Measurements from ENCODE around the gene LPCAT1. TPM values are rescaled to one million over a fixed set of nuclear protein-coding genes. Genes with fewer than 3 reads are reported as not detected.

Gene LPCAT1
- total and polyA plus RNA-seq, 2 of the 13 experiments (the other 11 are each of a cell fraction or from before 2014, with no cell fraction given): 29.8 to 90.6 TPM

GRCh38 chr5:1568201-1568979, 44.6 kb upstream of the LPCAT1 start (continued):
- peak; percentile 82; the same call in 1 of the 2 replicates for TF ChIP-seq FOXK1 (CRISPR knock-in tag; IDR thresholded peaks at IDR 0.05; ENCODE audit: borderline replicate concordance, low read depth)
- peak; percentile 41 for TF ChIP-seq FOXA3 (CRISPR knock-in tag; IDR thresholded peaks at IDR 0.05)
- TF ChIP-seq MEIS1 (CRISPR knock-in tag; IDR thresholded peaks at IDR 0.05; ENCODE audit: borderline replicate concordance): peak; percentile 20; the same call in 1 of the 2 replicates
- peak; percentile 49 for TF ChIP-seq TBX3 (IDR thresholded peaks at IDR 0.05; ENCODE audit: borderline replicate concordance)
- TF ChIP-seq ZNF251 (CRISPR knock-in tag; IDR thresholded peaks at IDR 0.05): no peak
- no peak for TF ChIP-seq ZNF704 (CRISPR knock-in tag; IDR thresholded peaks at IDR 0.05; ENCODE audit: borderline replicate concordance)
- peak; percentile 79 for TF ChIP-seq ZNF430 (CRISPR knock-in tag; IDR thresholded peaks at IDR 0.05)
- TF ChIP-seq RORA (CRISPR knock-in tag; IDR thresholded peaks at IDR 0.05): no peak
- peak; percentile 92 to 98 for TF ChIP-seq MAFK (conservative IDR thresholded peaks at IDR 0.05 in 1 of 2, IDR thresholded peaks at IDR 0.05 in 1 of 2; ENCODE audit: low read length in 2 of 2)
- peak; percentile 53; the same call in 1 of the 2 replicates for TF ChIP-seq SPEN (CRISPR knock-in tag; IDR thresholded peaks at IDR 0.05; ENCODE audit: low read depth)
- no peak for TF ChIP-seq RFXANK (CRISPR knock-in tag; IDR thresholded peaks at IDR 0.05)
- peak; percentile 50; the same call in 1 of the 2 replicates for TF ChIP-seq DMAP1 (CRISPR knock-in tag; IDR thresholded peaks at IDR 0.05)
- peak; percentile 47 for TF ChIP-seq HNF1A (IDR thresholded peaks at IDR 0.05; ENCODE audit: low read depth)
- TF ChIP-seq HNF1A (CRISPR knock-in tag; IDR thresholded peaks at IDR 0.05; ENCODE audit: borderline replicate concordance): peak; percentile 88
- 0 out of 2 replicates have a peak, but pooled peaks have one; percentile 22 for TF ChIP-seq ZSCAN29 (CRISPR knock-in tag; conservative IDR thresholded peaks at IDR 0.05)
- peak; percentile 68 for TF ChIP-seq ZEB1 (IDR thresholded peaks at IDR 0.05; ENCODE audit: insufficient replicate concordance, low read depth)
- TF ChIP-seq TARDBP (CRISPR knock-in tag; IDR thresholded peaks at IDR 0.05): 0 out of 2 replicates have a peak, but pooled peaks have one; percentile 13
- no peak for TF ChIP-seq NFATC3 (CRISPR knock-in tag; IDR thresholded peaks at IDR 0.05)
- TF ChIP-seq SOX5 (CRISPR knock-in tag; IDR thresholded peaks at IDR 0.05; ENCODE audit: borderline replicate concordance): peak; percentile 80
- TF ChIP-seq ARID5B (CRISPR knock-in tag; IDR thresholded peaks at IDR 0.05): peak; percentile 87
- TF ChIP-seq CREM (IDR thresholded peaks at IDR 0.05): peak; percentile 82
- TF ChIP-seq CREM (CRISPR knock-in tag; IDR thresholded peaks at IDR 0.05): no peak

All from HepG2 (cell line).